HepG2 (cell line): Measurements from ENCODE around the gene CNTN4. TPM values are rescaled to one million over a fixed set of nuclear protein-coding genes. Genes with fewer than 3 reads are reported as not detected.

Experiments
- HNRNPL ChIP-seq: fragments of 200-400 bp; formaldehyde crosslinking; IDR thresholded peaks from 2 replicates; pipeline ENCODE4 v1.6.1; 2017; ENCODE audit warnings: mild to moderate bottlenecking, low read depth, low read length
- JUN ChIP-seq: sonication (generic); formaldehyde crosslinking; IDR thresholded peaks from 2 replicates; pipeline ENCODE4 v1.4.0; 2020; ENCODE audit warnings: mild to moderate bottlenecking, missing genetic modification reagents
- ZFYVE20 ChIP-seq: sonication (generic); formaldehyde crosslinking; IDR thresholded peaks from 2 replicates; pipeline ENCODE4 v1.8.0; 2023; ENCODE audit warnings: low read depth, mild to moderate bottlenecking, moderate library complexity, missing genetic modification reagents, borderline replicate concordance
- ZNF235 ChIP-seq: sonication (generic); formaldehyde crosslinking; IDR thresholded peaks from 2 replicates; pipeline ENCODE4 v1.8.1; 2023; ENCODE audit warnings: mild to moderate bottlenecking, missing genetic modification reagents, borderline replicate concordance
- polyA plus RNA-seq, 8 experiments: library from polyadenylated mRNA; depleted of rRNA in 3 of 8; stranded (reverse) in 7 of 8; unstranded in 1 of 8; fragments of >200 nt; fragmentation: Illumina TruSeq in 4 of 8; extraction: Trizol in 4 of 8; gene quantifications; 2 replicates each; pipeline versions ENCODE4 v1.2.1 to v1.2.3, GENCODE V29; 2011 to 2016; ENCODE audit warnings: low read depth in 4 of 8, missing spikeins in 1 of 8, mixed read lengths in 1 of 8; ENCODE audit not compliant: insufficient read depth in 1 of 8
- total RNA-seq, 5 experiments: library from RNA; depleted of rRNA; stranded (reverse); fragments of >200 nt; fragmentation: Illumina TruSeq; extraction: Trizol; gene quantifications; 2 replicates each; pipeline ENCODE4 v1.2.3, GENCODE V29; 2016; ENCODE audit warnings: low read depth in 1 of 5
- TF ChIP-seq, protein P1 (sequence below): IDR thresholded peaks from 2 replicates; pipeline ENCODE4 v1.6.1; 2012; ENCODE audit warnings: low read length, improper control_type of control experiment
- TF ChIP-seq, protein P2 (sequence below): sonication (generic); formaldehyde crosslinking; IDR thresholded peaks from 2 replicates; pipeline ENCODE4 v1.4.0; 2020; ENCODE audit warnings: missing genetic modification reagents, borderline replicate concordance
- TF ChIP-seq, protein P3 (sequence below): sonication (generic); formaldehyde crosslinking; IDR thresholded peaks from 2 replicates; pipeline ENCODE4 v1.9.0; 2021; ENCODE audit warnings: missing genetic modification reagents, mild to moderate bottlenecking, borderline replicate concordance
- TF ChIP-seq, protein P4 (sequence below): sonication (generic); formaldehyde crosslinking; IDR thresholded peaks from 2 replicates; pipeline ENCODE4; 2020; ENCODE audit warnings: missing genetic modification reagents, mild to moderate bottlenecking, borderline replicate concordance

CNTN4 gene
- total and polyA plus RNA-seq, 2 of the 13 experiments (the other 11 are each of a cell fraction or from before 2014, with no cell fraction given) = 0.01 to 0.13 TPM

DNA sequence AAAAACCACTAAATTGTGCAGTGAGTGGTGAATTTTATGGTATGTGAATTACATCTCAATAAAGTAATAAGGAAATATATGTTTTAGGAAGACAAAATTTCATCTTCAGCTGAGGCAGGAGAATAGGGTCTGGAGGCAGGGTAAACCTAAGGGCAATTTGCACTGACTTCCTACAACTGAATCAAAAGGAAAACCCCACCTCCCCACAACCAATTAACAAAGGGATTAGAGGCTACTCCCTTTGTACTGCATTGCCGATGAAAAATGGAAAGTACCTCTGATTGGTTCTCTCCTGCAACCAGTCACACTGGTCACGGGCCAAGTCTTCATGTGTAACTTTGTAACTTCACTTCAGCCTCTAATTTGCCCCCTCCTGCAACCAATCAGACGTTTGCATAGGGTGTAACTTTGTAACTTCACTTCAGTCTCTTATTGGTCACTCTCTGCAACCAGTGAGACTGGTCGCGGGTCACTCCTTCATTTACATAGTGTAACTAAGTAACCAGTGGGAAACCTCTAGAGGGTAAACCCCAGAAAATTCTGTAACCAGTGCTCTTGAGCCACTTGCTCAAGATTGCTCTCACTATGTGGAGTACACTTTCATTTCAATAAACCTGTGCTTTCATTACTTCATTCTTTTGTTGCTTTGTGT is 244.5 kb downstream of the CNTN4 start (continued):
- TF ChIP-seq, protein P1, sequence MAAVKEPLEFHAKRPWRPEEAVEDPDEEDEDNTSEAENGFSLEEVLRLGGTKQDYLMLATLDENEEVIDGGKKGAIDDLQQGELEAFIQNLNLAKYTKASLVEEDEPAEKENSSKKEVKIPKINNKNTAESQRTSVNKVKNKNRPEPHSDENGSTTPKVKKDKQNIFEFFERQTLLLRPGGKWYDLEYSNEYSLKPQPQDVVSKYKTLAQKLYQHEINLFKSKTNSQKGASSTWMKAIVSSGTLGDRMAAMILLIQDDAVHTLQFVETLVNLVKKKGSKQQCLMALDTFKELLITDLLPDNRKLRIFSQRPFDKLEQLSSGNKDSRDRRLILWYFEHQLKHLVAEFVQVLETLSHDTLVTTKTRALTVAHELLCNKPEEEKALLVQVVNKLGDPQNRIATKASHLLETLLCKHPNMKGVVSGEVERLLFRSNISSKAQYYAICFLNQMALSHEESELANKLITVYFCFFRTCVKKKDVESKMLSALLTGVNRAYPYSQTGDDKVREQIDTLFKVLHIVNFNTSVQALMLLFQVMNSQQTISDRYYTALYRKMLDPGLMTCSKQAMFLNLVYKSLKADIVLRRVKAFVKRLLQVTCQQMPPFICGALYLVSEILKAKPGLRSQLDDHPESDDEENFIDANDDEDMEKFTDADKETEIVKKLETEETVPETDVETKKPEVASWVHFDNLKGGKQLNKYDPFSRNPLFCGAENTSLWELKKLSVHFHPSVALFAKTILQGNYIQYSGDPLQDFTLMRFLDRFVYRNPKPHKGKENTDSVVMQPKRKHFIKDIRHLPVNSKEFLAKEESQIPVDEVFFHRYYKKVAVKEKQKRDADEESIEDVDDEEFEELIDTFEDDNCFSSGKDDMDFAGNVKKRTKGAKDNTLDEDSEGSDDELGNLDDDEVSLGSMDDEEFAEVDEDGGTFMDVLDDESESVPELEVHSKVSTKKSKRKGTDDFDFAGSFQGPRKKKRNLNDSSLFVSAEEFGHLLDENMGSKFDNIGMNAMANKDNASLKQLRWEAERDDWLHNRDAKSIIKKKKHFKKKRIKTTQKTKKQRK = no peak
- no peak for TF ChIP-seq ZFYVE20
- no peak for TF ChIP-seq ZNF235
- TF ChIP-seq, protein P2, sequence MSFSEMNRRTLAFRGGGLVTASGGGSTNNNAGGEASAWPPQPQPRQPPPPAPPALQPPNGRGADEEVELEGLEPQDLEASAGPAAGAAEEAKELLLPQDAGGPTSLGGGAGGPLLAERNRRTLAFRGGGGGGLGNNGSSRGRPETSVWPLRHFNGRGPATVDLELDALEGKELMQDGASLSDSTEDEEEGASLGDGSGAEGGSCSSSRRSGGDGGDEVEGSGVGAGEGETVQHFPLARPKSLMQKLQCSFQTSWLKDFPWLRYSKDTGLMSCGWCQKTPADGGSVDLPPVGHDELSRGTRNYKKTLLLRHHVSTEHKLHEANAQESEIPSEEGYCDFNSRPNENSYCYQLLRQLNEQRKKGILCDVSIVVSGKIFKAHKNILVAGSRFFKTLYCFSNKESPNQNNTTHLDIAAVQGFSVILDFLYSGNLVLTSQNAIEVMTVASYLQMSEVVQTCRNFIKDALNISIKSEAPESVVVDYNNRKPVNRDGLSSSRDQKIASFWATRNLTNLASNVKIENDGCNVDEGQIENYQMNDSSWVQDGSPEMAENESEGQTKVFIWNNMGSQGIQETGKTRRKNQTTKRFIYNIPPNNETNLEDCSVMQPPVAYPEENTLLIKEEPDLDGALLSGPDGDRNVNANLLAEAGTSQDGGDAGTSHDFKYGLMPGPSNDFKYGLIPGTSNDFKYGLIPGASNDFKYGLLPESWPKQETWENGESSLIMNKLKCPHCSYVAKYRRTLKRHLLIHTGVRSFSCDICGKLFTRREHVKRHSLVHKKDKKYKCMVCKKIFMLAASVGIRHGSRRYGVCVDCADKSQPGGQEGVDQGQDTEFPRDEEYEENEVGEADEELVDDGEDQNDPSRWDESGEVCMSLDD (CRISPR knock-in tag) = no peak
- no peak for TF ChIP-seq HNRNPL
- TF ChIP-seq, protein P3, sequence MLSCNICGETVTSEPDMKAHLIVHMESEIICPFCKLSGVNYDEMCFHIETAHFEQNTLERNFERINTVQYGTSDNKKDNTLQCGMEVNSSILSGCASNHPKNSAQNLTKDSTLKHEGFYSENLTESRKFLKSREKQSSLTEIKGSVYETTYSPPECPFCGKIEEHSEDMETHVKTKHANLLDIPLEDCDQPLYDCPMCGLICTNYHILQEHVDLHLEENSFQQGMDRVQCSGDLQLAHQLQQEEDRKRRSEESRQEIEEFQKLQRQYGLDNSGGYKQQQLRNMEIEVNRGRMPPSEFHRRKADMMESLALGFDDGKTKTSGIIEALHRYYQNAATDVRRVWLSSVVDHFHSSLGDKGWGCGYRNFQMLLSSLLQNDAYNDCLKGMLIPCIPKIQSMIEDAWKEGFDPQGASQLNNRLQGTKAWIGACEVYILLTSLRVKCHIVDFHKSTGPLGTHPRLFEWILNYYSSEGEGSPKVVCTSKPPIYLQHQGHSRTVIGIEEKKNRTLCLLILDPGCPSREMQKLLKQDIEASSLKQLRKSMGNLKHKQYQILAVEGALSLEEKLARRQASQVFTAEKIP (CRISPR knock-in tag) = no peak
- TF ChIP-seq, protein P4, sequence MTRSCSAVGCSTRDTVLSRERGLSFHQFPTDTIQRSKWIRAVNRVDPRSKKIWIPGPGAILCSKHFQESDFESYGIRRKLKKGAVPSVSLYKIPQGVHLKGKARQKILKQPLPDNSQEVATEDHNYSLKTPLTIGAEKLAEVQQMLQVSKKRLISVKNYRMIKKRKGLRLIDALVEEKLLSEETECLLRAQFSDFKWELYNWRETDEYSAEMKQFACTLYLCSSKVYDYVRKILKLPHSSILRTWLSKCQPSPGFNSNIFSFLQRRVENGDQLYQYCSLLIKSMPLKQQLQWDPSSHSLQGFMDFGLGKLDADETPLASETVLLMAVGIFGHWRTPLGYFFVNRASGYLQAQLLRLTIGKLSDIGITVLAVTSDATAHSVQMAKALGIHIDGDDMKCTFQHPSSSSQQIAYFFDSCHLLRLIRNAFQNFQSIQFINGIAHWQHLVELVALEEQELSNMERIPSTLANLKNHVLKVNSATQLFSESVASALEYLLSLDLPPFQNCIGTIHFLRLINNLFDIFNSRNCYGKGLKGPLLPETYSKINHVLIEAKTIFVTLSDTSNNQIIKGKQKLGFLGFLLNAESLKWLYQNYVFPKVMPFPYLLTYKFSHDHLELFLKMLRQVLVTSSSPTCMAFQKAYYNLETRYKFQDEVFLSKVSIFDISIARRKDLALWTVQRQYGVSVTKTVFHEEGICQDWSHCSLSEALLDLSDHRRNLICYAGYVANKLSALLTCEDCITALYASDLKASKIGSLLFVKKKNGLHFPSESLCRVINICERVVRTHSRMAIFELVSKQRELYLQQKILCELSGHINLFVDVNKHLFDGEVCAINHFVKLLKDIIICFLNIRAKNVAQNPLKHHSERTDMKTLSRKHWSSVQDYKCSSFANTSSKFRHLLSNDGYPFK = no peak
- no peak for TF ChIP-seq JUN (CRISPR knock-in tag)
